Activated CD8-positive, alpha-beta T cell treated with anti-CD3 and anti-CD28 coated beads for 36 hours (primary cell): ENCODE measurements around the gene PTP4A1. TPM values are rescaled to one million over a fixed set of nuclear protein-coding genes. Genes with fewer than 3 reads are reported as not detected.
"Not testable (repeated sequence)": the region's sequence is repeated elsewhere in the genome, so short reads cannot be mapped to it uniquely, and the experiment has no call there.

Source experiments
- ATAC-seq: fragments of 200-7000 bp; cut with Tn5 transposase; one replicate; pipeline ENCODE4 v1.10.0; 2021; ENCODE audit warnings: mild to moderate bottlenecking, moderate library complexity
- CTCF ChIA-PET: fragments of 350-600 bp; sonication (Branson Sonifier 250); formaldehyde crosslinking; loops from one replicate; lab custom pipeline; 2021; ENCODE audit warnings: antibody characterized with exemption; lab: Charles Lee
- POLR2A ChIA-PET: fragments of 350-600 bp; sonication (Branson Sonifier 250); formaldehyde crosslinking; loops from one replicate; lab custom pipeline; 2021; ENCODE audit warnings: antibody characterized with exemption; lab: Charles Lee
- DNase-seq: peaks from one replicate; pipeline ENCODE4 v3.0.0-alpha.2; 2020
- H3K27ac Mint-ChIP-seq: one replicate; pipeline ENCODE4 v1.8.0; 2021; ENCODE audit warnings: mild to moderate bottlenecking, mixed read lengths
- H3K27me3 Mint-ChIP-seq: one replicate; pipeline ENCODE4 v1.8.0; 2021; ENCODE audit warnings: mixed read lengths
- H3K36me3 Mint-ChIP-seq: one replicate; pipeline ENCODE4 v1.8.0; 2021; ENCODE audit warnings: low read depth, mixed read lengths
- H3K4me1 Mint-ChIP-seq: one replicate; pipeline ENCODE4 v1.8.0; 2021; ENCODE audit warnings: low read depth, mixed read lengths
- H3K4me3 Mint-ChIP-seq: one replicate; pipeline ENCODE4 v1.8.0; 2021; ENCODE audit warnings: mild to moderate bottlenecking, moderate library complexity, mixed read lengths
- H3K9me3 Mint-ChIP-seq: one replicate; pipeline ENCODE4 v1.8.0; 2021; ENCODE audit warnings: mixed read lengths
- CTCF ChIP-seq: fragments of 200-600 bp; IDR thresholded peaks from one replicate; pipeline ENCODE4 v1.8.0; 2022; ENCODE audit warnings: antibody characterized with exemption, mild to moderate bottlenecking
- intact Hi-C: fragments of 100-400 bp; cut with micrococcal nuclease; formaldehyde crosslinking; loops from one replicate; pipeline ENCODE4 v1.10.0; 2022
- total RNA-seq, 2 experiments: library from RNA; stranded (reverse); gene quantifications; one replicate each; pipeline ENCODE4 v1.2.3, GENCODE V29; 2021

The PTP4A1 gene
- total RNA-seq, 2 experiments from 2014 or later = 52.6 to 54.7 TPM

- Mint-ChIP-seq H3K27ac (no peak overlapping the region), H3K4me1 (no peaks in the 10 kb centered on the region), H3K9me3 (no peaks in the 10 kb centered on the region), H3K36me3 (peaks cover 25% of the 10 kb centered on the region), H3K27me3 (no peaks in the 10 kb centered on the region), H3K4me3 (no peak overlapping the region)
- intact Hi-C loops = no loop called here
- CTCF ChIA-PET = interaction anchor here (1.3 to 3.1 kb wide), 2 partner anchors 10 to 14 kb away, joined by 3 to 17 read pairs; no protein-coding TSS in a partner anchor
- POLR2A ChIA-PET = interaction anchor here (0.6 to 1.7 kb wide), 2 partner anchors 9 to 23 kb away, joined by 3 to 6 read pairs; no protein-coding TSS in a partner anchor
- ATAC-seq (no peak), DNase-seq (no peak)
- no peak for TF ChIP-seq CTCF
These were observed 11.8 kb downstream of the PTP4A1 start for GRCh38 chr6:63584125-63584514.

- intact Hi-C loops = no loop called here
- Mint-ChIP-seq H3K27ac (no peak overlapping the region), H3K36me3 (peaks cover 23% of the 10 kb centered on the region), H3K27me3 (no peaks in the 10 kb centered on the region), H3K9me3 (no peaks in the 10 kb centered on the region), H3K4me3 (no peak overlapping the region), H3K4me1 (no peaks in the 10 kb centered on the region)
- CTCF ChIA-PET = interaction anchor here (1.3 to 3.1 kb wide), 2 partner anchors 10 to 14 kb away, joined by 3 to 17 read pairs; no protein-coding TSS in a partner anchor
- no peak for ATAC-seq
- no peak for TF ChIP-seq CTCF
- POLR2A ChIA-PET = interaction anchor here (1.7 kb wide), 1 partner anchor 10 kb away, joined by 6 read pairs; no protein-coding TSS in a partner anchor
- DNase-seq = no peak
These were observed 12.3 kb downstream of the PTP4A1 start for GRCh38 chr6:63584566-63584965.

GRCh38 chr6:63585652-63586051, 13.4 kb downstream of the PTP4A1 start:
- POLR2A ChIA-PET = interaction anchor here (0.9 kb wide), 1 partner anchor 12 kb away, joined by 3 read pairs; no protein-coding TSS in a partner anchor
- H3K27ac Mint-ChIP-seq, H3K9me3 Mint-ChIP-seq, intact Hi-C loops, ATAC-seq, CTCF ChIA-PET, H3K4me3 Mint-ChIP-seq, DNase-seq, H3K4me1 Mint-ChIP-seq, H3K27me3 Mint-ChIP-seq: not testable (repeated sequence)
- peaks cover 13% of the 10 kb centered on the region for H3K36me3 Mint-ChIP-seq

GRCh38 chr6:63589952-63590411, 17.7 kb downstream of the PTP4A1 start:
- H3K36me3 Mint-ChIP-seq = no peaks in the 10 kb centered on the region
- TF ChIP-seq CTCF = no peak
- ChIA-PET POLR2A (no interaction called here), CTCF (no interaction called here)
- intact Hi-C loops = no loop called here
- DNase-seq = no peak
- H3K27me3 Mint-ChIP-seq = peaks cover 3% of the 10 kb centered on the region
- no peaks in the 10 kb centered on the region for H3K4me1 Mint-ChIP-seq
- H3K4me3 Mint-ChIP-seq = no peak overlapping the region
- no peak for ATAC-seq
- no peak overlapping the region for H3K27ac Mint-ChIP-seq
- no peaks in the 10 kb centered on the region for H3K9me3 Mint-ChIP-seq

- DNase-seq = no peak
- intact Hi-C loops = no loop called here
- H3K27me3 Mint-ChIP-seq = peaks cover 7% of the 10 kb centered on the region
- H3K4me3 Mint-ChIP-seq = no peak overlapping the region
- no peaks in the 10 kb centered on the region for H3K36me3 Mint-ChIP-seq
- ChIA-PET POLR2A (no interaction called here), CTCF (interaction anchor here (0.9 kb wide), 1 partner anchor 172 kb away, joined by 3 read pairs; no protein-coding TSS in a partner anchor)
- no peaks in the 10 kb centered on the region for H3K9me3 Mint-ChIP-seq
- ATAC-seq = no peak
- H3K4me1 Mint-ChIP-seq = no peaks in the 10 kb centered on the region
- no peak for TF ChIP-seq CTCF
- no peak overlapping the region for H3K27ac Mint-ChIP-seq
These were observed 20.6 kb downstream of the PTP4A1 start for GRCh38 chr6:63592886-63593285.
